ENCODE data around the gene ZC3H12D. TPM values are rescaled to one million over a fixed set of nuclear protein-coding genes. Genes with fewer than 3 reads are reported as not detected.

ZC3H12D gene
- total and polyA plus RNA-seq, 2 experiments from 2014 or later = 0.07 TPM; not detected in 1

GRCh38 chr6:149403534-149403933 lies 81.3 kb downstream of the ZC3H12D start:
- no peaks in the 10 kb centered on the region; the same call in 2 of the 3 replicates for H3K9me3 Mint-ChIP-seq
- DNase-seq (ENCODE audit: low spot score) = no peak
- no peak overlapping the region for H3K4me3 Mint-ChIP-seq
- H3K27me3 ChIP-seq (ENCODE audit: insufficient read depth) = no peaks in the 10 kb centered on the region
- no peaks in the 10 kb centered on the region for H3K9me2 ChIP-seq (ENCODE audit: insufficient read depth)
- no peak for TF ChIP-seq REST (IDR thresholded peaks at IDR 0.05; ENCODE audit: unreplicated experiment)
- no peak for TF ChIP-seq EZH2 (IDR thresholded peaks at IDR 0.05; ENCODE audit: low read depth, unreplicated experiment)
- TF ChIP-seq CREB1 (CRISPR knock-in tag; IDR thresholded peaks at IDR 0.05; ENCODE audit: low read depth) = no peak
- TF ChIP-seq ZNF462 (CRISPR knock-in tag; IDR thresholded peaks at IDR 0.05) = no peak
- TF ChIP-seq EZH2phosphoT487 (IDR thresholded peaks at IDR 0.05; ENCODE audit: unreplicated experiment) = no peak
- TF ChIP-seq STAT1 (IDR thresholded peaks at IDR 0.05; ENCODE audit: unreplicated experiment) = no peak
- no peak for TF ChIP-seq CTCF (conservative IDR thresholded peaks at IDR 0.05; ENCODE audit: low read depth in 2 of 2)
- no peak for TF ChIP-seq NANOG (IDR thresholded peaks at IDR 0.05; ENCODE audit: borderline replicate concordance)
- TF ChIP-seq POLR2AphosphoS5 (IDR thresholded peaks at IDR 0.05; ENCODE audit: low read depth) = no peak
- no peak for TF ChIP-seq JUNB (IDR thresholded peaks at IDR 0.05; ENCODE audit: unreplicated experiment)
- TF ChIP-seq ZNF331 (CRISPR knock-in tag; IDR thresholded peaks at IDR 0.05; ENCODE audit: low read depth) = no peak
- no peak for TF ChIP-seq ETS1 (IDR thresholded peaks at IDR 0.05)
- TF ChIP-seq ZNF114 (CRISPR knock-in tag; IDR thresholded peaks at IDR 0.05) = no peak
- peaks cover 5% of the 10 kb centered on the region for H3K4me1 Mint-ChIP-seq
- no peak overlapping the region for H3K27ac Mint-ChIP-seq
- H3K27ac ChIP-seq (ENCODE audit: low read depth) = no peak overlapping the region
- no peak overlapping the region for H3K4me3 ChIP-seq
- peaks cover 45% of the 10 kb centered on the region for H3K36me3 Mint-ChIP-seq (ENCODE audit: low read depth)
- H3F3A ChIP-seq (replicated peaks; ENCODE audit: low read depth) = no peaks in the 10 kb centered on the region
- H3K79me2 ChIP-seq (replicated peaks; ENCODE audit: insufficient read depth) = no peaks in the 10 kb centered on the region
- no peaks in the 10 kb centered on the region for H3K4me1 ChIP-seq (ENCODE audit: insufficient read depth)
- no peaks in the 10 kb centered on the region for H4K20me1 ChIP-seq (replicated peaks; ENCODE audit: insufficient read depth)
- ATAC-seq = no peak
- no peaks in the 10 kb centered on the region for H3K27me3 Mint-ChIP-seq (ENCODE audit: insufficient read depth, low read depth, poor library complexity)
- H3K4me2 ChIP-seq = no peak overlapping the region
- no peak overlapping the region for H2AFZ ChIP-seq
- H3K36me3 ChIP-seq (ENCODE audit: insufficient read depth) = peaks cover 9% of the 10 kb centered on the region; the same call in 1 of the 2 replicates
